PFSK-1 (cell line): ENCODE measurements around the gene NKAIN2.

Experiments
- FOXP2 ChIP-seq: optimal IDR thresholded peaks from 2 replicates; pipeline ENCODE3; 2011; ENCODE audit warnings: borderline replicate concordance, control low read depth, inconsistent platforms; ENCODE audit not compliant: insufficient read depth; ENCODE audit errors: extremely low read length, extremely low read depth
- POLR2AphosphoS5 ChIP-seq: IDR thresholded peaks from 2 replicates; pipeline ENCODE4 v1.6.1; 2012; ENCODE audit warnings: low read depth, mild to moderate bottlenecking, control low read depth, low read length, moderate library complexity
- REST ChIP-seq, 2 experiments: IDR thresholded peaks; 2 replicates each; pipeline versions ENCODE4 v1.6.1 to v1.8.0; 2011 to 2012; ENCODE audit warnings: low read depth in 2 of 2, low read length in 2 of 2, control low read depth in 1 of 2, inconsistent platforms in 1 of 2, mild to moderate bottlenecking in 1 of 2, moderate library complexity in 1 of 2; ENCODE audit not compliant: insufficient read depth in 1 of 2
- SIN3A ChIP-seq: IDR thresholded peaks from 2 replicates; pipeline ENCODE4 v1.6.1; 2012; ENCODE audit warnings: mild to moderate bottlenecking, low read length, moderate library complexity, borderline replicate concordance; ENCODE audit not compliant: insufficient read depth
- TAF1 ChIP-seq: IDR thresholded peaks from 2 replicates; pipeline ENCODE4 v1.6.1; 2012; ENCODE audit warnings: low read length, control low read depth, borderline replicate concordance; ENCODE audit not compliant: insufficient read depth

Gene NKAIN2

GRCh38 chr6:124699038-124699437 is 895.4 kb downstream of the NKAIN2 start:
- TF ChIP-seq FOXP2 (no peak), SIN3A (no peak), TAF1 (no peak), POLR2AphosphoS5 (no peak), REST (IDR thresholded peaks at IDR 0.05; ENCODE audit: insufficient read depth in 1 of 2, low read depth in 2 of 2, low read length in 2 of 2) (no peak)

GRCh38 chr6:124703541-124703940 is 899.9 kb downstream of the NKAIN2 start:
- no peak for TF ChIP-seq FOXP2

- TF ChIP-seq POLR2AphosphoS5 = no peak
- no peak for TF ChIP-seq TAF1
- no peak for TF ChIP-seq REST (IDR thresholded peaks at IDR 0.05; ENCODE audit: insufficient read depth in 1 of 2, low read depth in 2 of 2, low read length in 2 of 2)
- no peak for TF ChIP-seq SIN3A
- no peak for TF ChIP-seq FOXP2
Observed at GRCh38 chr6:124714728-124715127, 911.1 kb downstream of the NKAIN2 start.

- TF ChIP-seq TAF1 = no peak
- no peak for TF ChIP-seq POLR2AphosphoS5
- TF ChIP-seq FOXP2 = no peak
- no peak for TF ChIP-seq SIN3A
- no peak for TF ChIP-seq REST (IDR thresholded peaks at IDR 0.05; ENCODE audit: insufficient read depth in 1 of 2, low read depth in 2 of 2, low read length in 2 of 2)
Observed at GRCh38 chr6:124719913-124720312, 916.2 kb downstream of the NKAIN2 start.

- no peak for TF ChIP-seq POLR2AphosphoS5
- no peak for TF ChIP-seq FOXP2
- no peak for TF ChIP-seq REST (IDR thresholded peaks at IDR 0.05; ENCODE audit: insufficient read depth in 1 of 2, low read depth in 2 of 2, low read length in 2 of 2)
- no peak for TF ChIP-seq SIN3A
- TF ChIP-seq TAF1 = no peak
Observed at GRCh38 chr6:124721331-124721730, 917.7 kb downstream of the NKAIN2 start.
